SK-N-SH treated with all-trans-retinoic acid at 6 μM for 48 hours (cell line): ENCODE data around the gene ADIG.

ENCODE experiments used
- ATAC-seq: fragments of 200-7000 bp; cut with Tn5 transposase; 3 replicates; pipeline ENCODE4 v1.9.1; 2020; ENCODE audit warnings: mild to moderate bottlenecking, moderate library complexity
- ARNTL ChIP-seq: fragments of 450-650 bp; formaldehyde crosslinking; IDR thresholded peaks from 2 replicates; pipeline ENCODE4 v1.5.0; 2020; ENCODE audit warnings: low read depth, mild to moderate bottlenecking, moderate library complexity, borderline replicate concordance
- BACH2 ChIP-seq: fragments of 250-450 bp; sonication (Bioruptor Pico); IDR thresholded peaks from 2 replicates; pipeline ENCODE4 v1.9.0; 2021; ENCODE audit warnings: mild to moderate bottlenecking, borderline replicate concordance
- ESRRG ChIP-seq: fragments of 250-450 bp; sonication (Bioruptor Pico); IDR thresholded peaks from 2 replicates; pipeline ENCODE4 v1.6.1; 2021; ENCODE audit warnings: mild to moderate bottlenecking
- GLIS3 ChIP-seq: fragments of 250-450 bp; sonication (Bioruptor Pico); IDR thresholded peaks from 2 replicates; pipeline ENCODE4 v1.5.0; 2020; ENCODE audit warnings: mild to moderate bottlenecking, moderate library complexity
- ISL1 ChIP-seq: fragments of 250-450 bp; sonication (Bioruptor Pico); IDR thresholded peaks from 2 replicates; pipeline ENCODE4 v2.1.2; 2022; ENCODE audit warnings: mild to moderate bottlenecking, moderate library complexity
- OSR1 ChIP-seq: fragments of 250-450 bp; sonication (Bioruptor Pico); IDR thresholded peaks from 2 replicates; pipeline ENCODE4 v1.8.0; 2022; ENCODE audit warnings: moderate library complexity, mild to moderate bottlenecking, inconsistent platforms
- RARB ChIP-seq: fragments of 250-450 bp; sonication (Bioruptor Pico); IDR thresholded peaks from 2 replicates; pipeline ENCODE4 v1.8.0; 2021; ENCODE audit warnings: mild to moderate bottlenecking, moderate library complexity
- SNAI2 ChIP-seq: fragments of 250-450 bp; sonication (Bioruptor Pico); IDR thresholded peaks from 2 replicates; pipeline ENCODE4 v1.5.0; 2020; ENCODE audit warnings: mild to moderate bottlenecking, moderate library complexity
- TCF4 ChIP-seq: fragments of 250-450 bp; sonication (Bioruptor Pico); IDR thresholded peaks from 2 replicates; pipeline ENCODE4 v1.8.0; 2021; ENCODE audit warnings: mild to moderate bottlenecking, moderate library complexity, borderline replicate concordance
- ZC3H10 ChIP-seq: fragments of 250-450 bp; sonication (Bioruptor Pico); IDR thresholded peaks from 2 replicates; pipeline ENCODE4 v1.5.1; 2021; ENCODE audit warnings: mild to moderate bottlenecking, moderate library complexity
- ZFP30 ChIP-seq: fragments of 450-650 bp; formaldehyde crosslinking; IDR thresholded peaks from 2 replicates; pipeline ENCODE4 v1.5.0; 2022; ENCODE audit warnings: mild to moderate bottlenecking, moderate library complexity
- ZNF565 ChIP-seq: fragments of 450-650 bp; formaldehyde crosslinking; conservative IDR thresholded peaks from 2 replicates; pipeline ENCODE4 v1.5.0; 2020; ENCODE audit warnings: low read depth, mild to moderate bottlenecking, moderate library complexity
- ZNF70 ChIP-seq: fragments of 450-650 bp; formaldehyde crosslinking; IDR thresholded peaks from 2 replicates; pipeline ENCODE4 v1.5.0; 2020; ENCODE audit warnings: mild to moderate bottlenecking, moderate library complexity
- ZNF8 ChIP-seq: fragments of 450-650 bp; formaldehyde crosslinking; IDR thresholded peaks from 2 replicates; pipeline ENCODE4 v1.5.0; 2020; ENCODE audit warnings: mild to moderate bottlenecking, moderate library complexity
- TF ChIP-seq, protein P1 (sequence below): fragments of 250-450 bp; sonication (Bioruptor Pico); IDR thresholded peaks from 2 replicates; pipeline ENCODE4 v1.8.0; 2021; ENCODE audit warnings: low read depth, mild to moderate bottlenecking, moderate library complexity, borderline replicate concordance
- TF ChIP-seq, protein P2 (sequence below): fragments of 250-450 bp; sonication (Bioruptor Pico); IDR thresholded peaks from 2 replicates; pipeline ENCODE4 v1.5.0; 2020; ENCODE audit warnings: mild to moderate bottlenecking, moderate library complexity
- TF ChIP-seq, protein P3 (sequence below): fragments of 250-450 bp; sonication (Bioruptor Pico); IDR thresholded peaks from 2 replicates; pipeline ENCODE4 v1.5.1; 2021; ENCODE audit warnings: mild to moderate bottlenecking, moderate library complexity
- TF ChIP-seq, protein P4 (sequence below): fragments of 250-450 bp; sonication (Bioruptor Pico); IDR thresholded peaks from 2 replicates; pipeline ENCODE4 v1.5.1; 2020; ENCODE audit warnings: low read depth, mild to moderate bottlenecking, moderate library complexity
- TF ChIP-seq, protein P5 (sequence below): fragments of 250-450 bp; sonication (Bioruptor Pico); IDR thresholded peaks from 2 replicates; pipeline ENCODE4 v1.8.0; 2020; ENCODE audit warnings: mild to moderate bottlenecking, moderate library complexity, borderline replicate concordance

The ADIG gene

DNA sequence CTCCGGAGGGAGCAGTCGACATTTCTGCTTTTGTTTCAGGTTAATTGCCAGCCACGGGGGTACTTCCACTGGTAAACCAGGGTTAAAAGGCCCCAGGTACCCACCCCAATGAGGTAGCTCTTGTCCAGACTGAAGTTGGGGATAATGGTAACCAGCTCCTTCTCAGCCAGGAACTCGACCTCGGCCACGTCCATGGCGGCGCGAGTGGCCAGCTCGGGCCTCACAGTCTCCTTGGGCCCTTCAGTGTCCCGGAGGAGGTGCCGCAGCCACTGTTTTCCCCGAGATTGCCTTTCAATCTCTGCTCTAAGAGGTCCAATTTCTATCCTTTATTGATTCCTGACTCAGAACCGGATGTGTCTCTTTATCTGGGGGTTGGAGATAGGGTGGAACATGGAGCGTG lies 34.3 kb downstream of the ADIG start:
- no peak for ATAC-seq

DNA sequence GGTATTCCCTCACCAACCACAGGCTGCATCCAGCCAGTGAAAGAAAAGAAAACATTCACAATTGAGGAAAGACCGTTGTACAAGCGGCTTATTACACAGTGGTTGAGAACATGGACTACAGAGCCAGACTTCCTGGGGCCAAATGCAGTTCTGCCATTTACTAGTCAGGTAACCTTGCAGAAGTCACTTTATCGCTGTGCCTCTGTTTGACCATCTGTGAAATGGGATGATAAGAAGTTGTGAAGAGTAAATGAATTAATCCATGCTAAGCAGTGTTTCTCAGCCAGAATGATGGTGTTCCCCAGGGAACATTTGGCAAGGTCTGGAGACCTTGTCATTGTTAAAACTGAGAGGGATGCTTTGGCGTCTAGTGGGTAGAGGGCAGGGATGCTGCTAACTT lies 35.5 kb downstream of the ADIG start:
- no peak; the same call in 2 of the 3 replicates for ATAC-seq
- TF ChIP-seq OSR1 (no peak), SNAI2 (no peak), ZC3H10 (CRISPR knock-in tag) (no peak), ISL1 (no peak), ZNF70 (CRISPR knock-in tag) (no peak), ARNTL (no peak), ZNF565 (no peak), TCF4 (CRISPR knock-in tag) (no peak), GLIS3 (CRISPR knock-in tag) (no peak), RARB (CRISPR knock-in tag) (no peak)
- TF ChIP-seq, protein P1, sequence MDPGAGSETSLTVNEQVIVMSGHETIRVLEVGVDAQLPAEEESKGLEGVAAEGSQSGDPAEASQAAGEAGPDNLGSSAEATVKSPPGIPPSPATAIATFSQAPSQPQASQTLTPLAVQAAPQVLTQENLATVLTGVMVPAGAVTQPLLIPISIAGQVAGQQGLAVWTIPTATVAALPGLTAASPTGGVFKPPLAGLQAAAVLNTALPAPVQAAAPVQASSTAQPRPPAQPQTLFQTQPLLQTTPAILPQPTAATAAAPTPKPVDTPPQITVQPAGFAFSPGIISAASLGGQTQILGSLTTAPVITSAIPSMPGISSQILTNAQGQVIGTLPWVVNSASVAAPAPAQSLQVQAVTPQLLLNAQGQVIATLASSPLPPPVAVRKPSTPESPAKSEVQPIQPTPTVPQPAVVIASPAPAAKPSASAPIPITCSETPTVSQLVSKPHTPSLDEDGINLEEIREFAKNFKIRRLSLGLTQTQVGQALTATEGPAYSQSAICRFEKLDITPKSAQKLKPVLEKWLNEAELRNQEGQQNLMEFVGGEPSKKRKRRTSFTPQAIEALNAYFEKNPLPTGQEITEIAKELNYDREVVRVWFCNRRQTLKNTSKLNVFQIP: no peak

More for the DNA sequence above, 34.3 kb downstream of the ADIG start:
- TF ChIP-seq ZNF565 (no peak), ZNF8 (no peak), BACH2 (CRISPR knock-in tag) (no peak), ZNF70 (CRISPR knock-in tag) (no peak), RARB (CRISPR knock-in tag) (no peak)
- TF ChIP-seq, protein P2, sequence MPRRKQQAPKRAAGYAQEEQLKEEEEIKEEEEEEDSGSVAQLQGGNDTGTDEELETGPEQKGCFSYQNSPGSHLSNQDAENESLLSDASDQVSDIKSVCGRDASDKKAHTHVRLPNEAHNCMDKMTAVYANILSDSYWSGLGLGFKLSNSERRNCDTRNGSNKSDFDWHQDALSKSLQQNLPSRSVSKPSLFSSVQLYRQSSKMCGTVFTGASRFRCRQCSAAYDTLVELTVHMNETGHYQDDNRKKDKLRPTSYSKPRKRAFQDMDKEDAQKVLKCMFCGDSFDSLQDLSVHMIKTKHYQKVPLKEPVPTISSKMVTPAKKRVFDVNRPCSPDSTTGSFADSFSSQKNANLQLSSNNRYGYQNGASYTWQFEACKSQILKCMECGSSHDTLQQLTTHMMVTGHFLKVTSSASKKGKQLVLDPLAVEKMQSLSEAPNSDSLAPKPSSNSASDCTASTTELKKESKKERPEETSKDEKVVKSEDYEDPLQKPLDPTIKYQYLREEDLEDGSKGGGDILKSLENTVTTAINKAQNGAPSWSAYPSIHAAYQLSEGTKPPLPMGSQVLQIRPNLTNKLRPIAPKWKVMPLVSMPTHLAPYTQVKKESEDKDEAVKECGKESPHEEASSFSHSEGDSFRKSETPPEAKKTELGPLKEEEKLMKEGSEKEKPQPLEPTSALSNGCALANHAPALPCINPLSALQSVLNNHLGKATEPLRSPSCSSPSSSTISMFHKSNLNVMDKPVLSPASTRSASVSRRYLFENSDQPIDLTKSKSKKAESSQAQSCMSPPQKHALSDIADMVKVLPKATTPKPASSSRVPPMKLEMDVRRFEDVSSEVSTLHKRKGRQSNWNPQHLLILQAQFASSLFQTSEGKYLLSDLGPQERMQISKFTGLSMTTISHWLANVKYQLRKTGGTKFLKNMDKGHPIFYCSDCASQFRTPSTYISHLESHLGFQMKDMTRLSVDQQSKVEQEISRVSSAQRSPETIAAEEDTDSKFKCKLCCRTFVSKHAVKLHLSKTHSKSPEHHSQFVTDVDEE (CRISPR knock-in tag): no peak
- TF ChIP-seq, protein P1: no peak
- TF ChIP-seq, protein P3, sequence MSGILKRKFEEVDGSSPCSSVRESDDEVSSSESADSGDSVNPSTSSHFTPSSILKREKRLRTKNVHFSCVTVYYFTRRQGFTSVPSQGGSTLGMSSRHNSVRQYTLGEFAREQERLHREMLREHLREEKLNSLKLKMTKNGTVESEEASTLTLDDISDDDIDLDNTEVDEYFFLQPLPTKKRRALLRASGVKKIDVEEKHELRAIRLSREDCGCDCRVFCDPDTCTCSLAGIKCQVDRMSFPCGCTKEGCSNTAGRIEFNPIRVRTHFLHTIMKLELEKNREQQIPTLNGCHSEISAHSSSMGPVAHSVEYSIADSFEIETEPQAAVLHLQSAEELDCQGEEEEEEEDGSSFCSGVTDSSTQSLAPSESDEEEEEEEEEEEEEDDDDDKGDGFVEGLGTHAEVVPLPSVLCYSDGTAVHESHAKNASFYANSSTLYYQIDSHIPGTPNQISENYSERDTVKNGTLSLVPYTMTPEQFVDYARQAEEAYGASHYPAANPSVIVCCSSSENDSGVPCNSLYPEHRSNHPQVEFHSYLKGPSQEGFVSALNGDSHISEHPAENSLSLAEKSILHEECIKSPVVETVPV (CRISPR knock-in tag): no peak

DNA sequence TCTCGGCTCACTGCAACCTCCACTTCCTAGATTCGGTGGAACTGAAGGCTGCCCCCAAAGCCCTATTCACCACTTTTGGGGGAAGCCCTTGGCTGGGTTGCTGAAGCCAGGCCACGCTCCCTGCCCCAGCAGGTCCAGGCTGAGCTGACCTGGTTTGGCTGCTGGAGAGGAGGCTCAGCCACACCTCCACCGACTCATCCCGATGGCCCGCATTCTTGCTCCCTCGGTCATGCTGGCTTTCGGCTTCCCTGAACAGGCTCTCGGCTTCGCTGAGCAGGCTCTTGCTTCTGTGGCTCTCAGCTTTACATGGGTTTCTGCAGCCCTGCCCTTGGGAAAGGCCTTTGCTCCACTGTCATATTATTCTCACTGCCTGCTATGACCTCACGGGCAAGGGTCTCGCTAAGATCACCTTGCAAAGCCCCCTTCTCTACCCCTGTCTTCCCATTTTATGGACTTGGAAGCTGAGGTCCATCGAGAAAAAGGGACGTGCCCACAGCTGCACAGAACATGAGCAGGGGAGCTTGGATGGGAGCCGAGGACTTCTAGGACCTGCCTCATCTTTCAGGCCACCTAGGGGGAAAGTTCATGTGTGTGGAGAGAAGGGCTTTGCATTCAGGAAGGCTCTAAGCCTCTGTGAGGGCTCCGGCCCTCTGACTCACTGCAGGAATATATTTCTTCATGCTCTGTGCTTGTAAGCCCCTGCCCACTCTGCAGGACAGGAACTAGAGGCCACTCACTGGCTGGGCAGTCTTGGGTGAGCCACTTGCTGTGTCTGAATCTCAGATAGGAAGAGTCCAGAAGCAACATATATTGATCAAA lies 36.2 kb downstream of the ADIG start:
- peak; percentile 84 for ATAC-seq
- TF ChIP-seq ZNF8 (no peak), SNAI2 (no peak), BACH2 (CRISPR knock-in tag) (no peak), ESRRG (no peak), ZFP30 (CRISPR knock-in tag) (no peak)
- TF ChIP-seq, protein P4, sequence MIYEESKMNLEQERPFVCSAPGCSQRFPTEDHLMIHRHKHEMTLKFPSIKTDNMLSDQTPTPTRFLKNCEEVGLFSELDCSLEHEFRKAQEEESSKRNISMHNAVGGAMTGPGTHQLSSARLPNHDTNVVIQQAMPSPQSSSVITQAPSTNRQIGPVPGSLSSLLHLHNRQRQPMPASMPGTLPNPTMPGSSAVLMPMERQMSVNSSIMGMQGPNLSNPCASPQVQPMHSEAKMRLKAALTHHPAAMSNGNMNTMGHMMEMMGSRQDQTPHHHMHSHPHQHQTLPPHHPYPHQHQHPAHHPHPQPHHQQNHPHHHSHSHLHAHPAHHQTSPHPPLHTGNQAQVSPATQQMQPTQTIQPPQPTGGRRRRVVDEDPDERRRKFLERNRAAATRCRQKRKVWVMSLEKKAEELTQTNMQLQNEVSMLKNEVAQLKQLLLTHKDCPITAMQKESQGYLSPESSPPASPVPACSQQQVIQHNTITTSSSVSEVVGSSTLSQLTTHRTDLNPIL (CRISPR knock-in tag): no peak
- TF ChIP-seq, protein P5, sequence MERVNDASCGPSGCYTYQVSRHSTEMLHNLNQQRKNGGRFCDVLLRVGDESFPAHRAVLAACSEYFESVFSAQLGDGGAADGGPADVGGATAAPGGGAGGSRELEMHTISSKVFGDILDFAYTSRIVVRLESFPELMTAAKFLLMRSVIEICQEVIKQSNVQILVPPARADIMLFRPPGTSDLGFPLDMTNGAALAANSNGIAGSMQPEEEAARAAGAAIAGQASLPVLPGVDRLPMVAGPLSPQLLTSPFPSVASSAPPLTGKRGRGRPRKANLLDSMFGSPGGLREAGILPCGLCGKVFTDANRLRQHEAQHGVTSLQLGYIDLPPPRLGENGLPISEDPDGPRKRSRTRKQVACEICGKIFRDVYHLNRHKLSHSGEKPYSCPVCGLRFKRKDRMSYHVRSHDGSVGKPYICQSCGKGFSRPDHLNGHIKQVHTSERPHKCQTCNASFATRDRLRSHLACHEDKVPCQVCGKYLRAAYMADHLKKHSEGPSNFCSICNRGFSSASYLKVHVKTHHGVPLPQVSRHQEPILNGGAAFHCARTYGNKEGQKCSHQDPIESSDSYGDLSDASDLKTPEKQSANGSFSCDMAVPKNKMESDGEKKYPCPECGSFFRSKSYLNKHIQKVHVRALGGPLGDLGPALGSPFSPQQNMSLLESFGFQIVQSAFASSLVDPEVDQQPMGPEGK (CRISPR knock-in tag): no peak
- TF ChIP-seq, all 23 proteins: peak for 0
